GM12874 (cell line): ENCODE measurements around the gene SYNDIG1.

Source experiments
- TF ChIP-seq, protein P1 (sequence below): IDR thresholded peaks from 2 replicates; pipeline ENCODE4 v1.5.1; 2011; ENCODE audit warnings: low read depth, mild to moderate bottlenecking, control low read depth, low read length, moderate library complexity; ENCODE audit not compliant: insufficient read depth

The SYNDIG1 gene

DNA sequence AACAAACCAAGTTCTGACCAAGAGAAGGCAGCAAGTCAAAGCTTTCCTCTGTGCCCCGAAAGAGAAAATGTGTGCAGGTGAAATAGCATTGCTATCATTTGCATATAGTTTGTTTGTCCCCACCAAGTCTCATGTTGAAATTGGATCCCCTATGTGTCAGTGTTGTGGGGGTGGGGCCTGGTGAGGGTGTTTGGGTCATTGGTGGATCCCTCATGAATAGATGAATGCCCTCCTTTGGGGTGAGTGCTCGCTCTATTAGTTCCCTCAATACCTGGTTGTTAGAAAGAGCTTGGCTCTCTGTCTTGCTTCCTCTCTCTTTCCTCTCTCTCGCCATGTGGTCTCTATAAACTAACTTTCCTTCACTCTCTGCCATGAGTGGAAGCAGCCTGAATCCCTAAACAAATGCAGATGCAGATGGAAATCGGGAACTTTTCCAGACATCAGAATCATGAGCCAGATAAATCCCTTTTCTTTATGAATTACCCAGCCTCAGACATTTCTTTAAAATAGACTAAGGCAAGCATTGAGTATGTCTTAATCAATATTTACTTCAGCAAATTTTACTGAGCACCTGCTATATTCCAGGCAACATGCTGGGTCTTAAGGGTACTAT is 43.8 kb upstream of the SYNDIG1 start:
- TF ChIP-seq, protein P1, sequence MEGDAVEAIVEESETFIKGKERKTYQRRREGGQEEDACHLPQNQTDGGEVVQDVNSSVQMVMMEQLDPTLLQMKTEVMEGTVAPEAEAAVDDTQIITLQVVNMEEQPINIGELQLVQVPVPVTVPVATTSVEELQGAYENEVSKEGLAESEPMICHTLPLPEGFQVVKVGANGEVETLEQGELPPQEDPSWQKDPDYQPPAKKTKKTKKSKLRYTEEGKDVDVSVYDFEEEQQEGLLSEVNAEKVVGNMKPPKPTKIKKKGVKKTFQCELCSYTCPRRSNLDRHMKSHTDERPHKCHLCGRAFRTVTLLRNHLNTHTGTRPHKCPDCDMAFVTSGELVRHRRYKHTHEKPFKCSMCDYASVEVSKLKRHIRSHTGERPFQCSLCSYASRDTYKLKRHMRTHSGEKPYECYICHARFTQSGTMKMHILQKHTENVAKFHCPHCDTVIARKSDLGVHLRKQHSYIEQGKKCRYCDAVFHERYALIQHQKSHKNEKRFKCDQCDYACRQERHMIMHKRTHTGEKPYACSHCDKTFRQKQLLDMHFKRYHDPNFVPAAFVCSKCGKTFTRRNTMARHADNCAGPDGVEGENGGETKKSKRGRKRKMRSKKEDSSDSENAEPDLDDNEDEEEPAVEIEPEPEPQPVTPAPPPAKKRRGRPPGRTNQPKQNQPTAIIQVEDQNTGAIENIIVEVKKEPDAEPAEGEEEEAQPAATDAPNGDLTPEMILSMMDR = no peak

- TF ChIP-seq, protein P1 = no peak
Measured at GRCh38 chr20:24431279-24432045, 38.0 kb upstream of the SYNDIG1 start.

DNA sequence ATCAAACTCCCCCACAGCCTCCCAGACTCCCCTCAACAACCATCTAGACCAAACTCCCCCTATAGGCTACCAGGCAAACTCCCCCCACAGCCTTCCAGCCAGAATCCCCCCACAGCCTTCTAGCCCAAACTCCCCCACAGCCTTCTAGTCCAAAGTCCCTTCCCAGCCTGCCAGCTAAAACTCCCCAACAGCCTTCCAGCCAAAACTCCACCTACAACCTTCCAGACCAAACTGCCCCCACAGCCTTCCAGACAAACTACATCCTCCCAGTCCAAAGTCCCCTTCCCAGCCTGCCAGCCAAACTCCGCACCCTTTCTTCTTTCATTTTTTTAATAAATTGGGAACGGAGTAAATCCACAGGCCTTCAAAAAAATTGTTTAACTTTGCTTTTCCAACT is 37.4 kb upstream of the SYNDIG1 start:
- TF ChIP-seq, protein P1 = no peak

DNA sequence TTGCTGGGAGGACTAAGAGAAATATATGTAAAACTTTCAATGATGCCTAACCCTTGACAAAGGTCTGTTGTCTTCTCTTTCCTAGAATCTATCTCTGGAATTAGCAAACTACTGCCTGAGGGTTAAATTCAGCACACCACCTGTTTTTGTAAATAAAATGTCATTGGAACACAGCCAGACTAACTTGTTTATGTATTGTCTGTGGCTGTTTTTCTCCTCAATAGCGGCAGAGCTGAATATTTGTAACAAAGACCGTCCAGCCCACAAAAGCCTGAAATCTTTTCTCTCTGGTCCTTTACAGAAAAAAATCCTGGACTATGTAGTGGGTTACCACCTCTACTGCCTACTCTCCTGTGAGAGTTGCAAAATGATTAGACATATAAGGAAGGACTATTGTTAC is 33.3 kb upstream of the SYNDIG1 start:
- TF ChIP-seq, protein P1 = no peak

DNA sequence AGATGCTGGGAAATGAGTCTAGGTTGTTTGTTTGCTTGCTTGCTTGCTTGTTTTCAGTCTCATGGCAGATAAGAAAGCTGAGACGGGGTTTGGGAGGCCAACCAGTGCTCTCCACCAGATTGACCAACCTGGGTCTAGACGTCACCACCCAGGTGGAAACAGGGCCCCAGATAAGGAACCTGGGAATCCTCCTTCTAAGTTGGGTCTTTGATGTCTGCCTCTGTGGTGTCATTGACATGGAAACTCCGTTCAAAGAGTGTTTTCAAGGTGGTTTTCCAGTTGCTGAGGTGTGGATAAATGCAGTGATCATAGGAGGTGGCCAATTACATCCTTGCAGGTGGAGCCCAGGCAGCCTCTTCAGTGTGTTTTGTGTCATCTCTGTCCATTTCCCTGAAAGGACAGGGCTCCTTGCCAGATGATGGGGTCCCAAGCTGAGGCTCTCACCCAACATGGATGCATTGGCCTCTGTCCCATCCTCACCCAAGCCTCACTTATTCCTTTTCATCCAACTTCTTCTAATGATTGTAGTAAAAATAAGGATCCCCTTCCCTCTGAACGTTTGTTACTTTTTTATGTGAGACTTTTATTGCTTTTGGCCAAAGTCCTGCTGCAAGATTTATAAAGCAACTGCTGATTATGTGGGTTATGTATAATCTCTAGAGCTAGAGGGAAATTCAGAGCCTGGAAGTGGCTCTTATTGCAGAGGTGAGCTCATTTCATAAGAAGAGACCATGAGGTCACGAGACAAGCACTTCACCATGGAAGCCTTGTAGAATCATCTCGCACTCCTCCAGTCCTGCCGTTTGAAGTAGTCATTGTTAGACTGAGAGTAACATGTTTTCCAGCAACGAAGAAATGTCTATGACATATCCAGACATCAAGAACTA is 32.0 kb upstream of the SYNDIG1 start:
- TF ChIP-seq, protein P1 = no peak

DNA sequence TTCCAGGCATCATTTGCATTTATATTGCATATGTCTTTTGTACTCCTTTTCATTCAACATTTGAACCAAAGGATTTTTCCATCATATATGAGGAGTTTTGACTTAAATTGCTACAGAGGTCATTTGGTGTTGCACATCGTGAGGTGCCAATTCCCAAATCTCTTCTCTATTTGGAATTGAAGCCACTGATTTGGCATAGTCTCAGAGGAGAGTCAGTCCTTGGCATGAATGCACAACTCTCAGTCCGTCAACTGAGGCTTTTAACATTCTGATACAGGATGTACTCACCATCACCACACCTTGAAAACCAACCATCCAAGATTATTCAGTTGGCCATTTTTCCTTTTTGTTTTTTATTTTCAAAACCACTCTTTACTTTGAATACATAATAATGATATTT is 31.1 kb upstream of the SYNDIG1 start:
- TF ChIP-seq, protein P1 = no peak
